B cell (primary cell): ENCODE data around the gene USH2A.

Experiments
- CTCF ChIP-seq: fragments of 200-600 bp; IDR thresholded peaks from one replicate; pipeline ENCODE4 v1.8.0; 2022; ENCODE audit warnings: antibody characterized with exemption, mild to moderate bottlenecking
- EZH2 ChIP-seq: IDR thresholded peaks from 2 replicates; pipeline ENCODE4 v1.6.1; 2012; ENCODE audit warnings: borderline replicate concordance, low read depth, mild to moderate bottlenecking, moderate library complexity, low read length; ENCODE audit not compliant: insufficient read depth, poor library complexity, severe bottlenecking

GRCh38 chr1:216466162-216466801, 43.0 kb upstream of the USH2A start:
- no peak for TF ChIP-seq CTCF
- TF ChIP-seq EZH2: no peak
